Keratinocyte (primary cell): ENCODE results near the gene SEC24C.

Source experiments
- CTCF ChIP-seq, 3 experiments: IDR thresholded peaks in 1 of 3; conservative IDR thresholded peaks in 1 of 3; optimal IDR thresholded peaks in 1 of 3; 2 replicates in 2 of 3; 3 replicates in 1 of 3; pipeline versions ENCODE3 to v1.5.1; 2011; ENCODE audit warnings: low read length in 3 of 3, mild to moderate bottlenecking in 3 of 3, moderate library complexity in 2 of 3, control low read depth in 1 of 3, inconsistent platforms in 1 of 3; ENCODE audit not compliant: insufficient read depth in 2 of 3; ENCODE audit errors: extremely low read depth in 1 of 3
- EZH2 ChIP-seq: IDR thresholded peaks from one replicate; pipeline ENCODE4 v1.6.1; 2012; ENCODE audit warnings: inconsistent platforms, mild to moderate bottlenecking, low read length, moderate library complexity

- TF ChIP-seq CTCF (optimal IDR thresholded peaks at IDR 0.05 in 1 of 3, IDR thresholded peaks at IDR 0.05 in 1 of 3, conservative IDR thresholded peaks at IDR 0.05 in 1 of 3; ENCODE audit: extremely low read depth in 1 of 3, insufficient read depth in 2 of 3, low read length in 3 of 3) (no peak), EZH2 (no peak)
These were observed 35.5 kb downstream of the SEC24C start for GRCh38 chr10:73779539-73780197.
